ENCODE results near the gene PTTG1IP2.

DNA sequence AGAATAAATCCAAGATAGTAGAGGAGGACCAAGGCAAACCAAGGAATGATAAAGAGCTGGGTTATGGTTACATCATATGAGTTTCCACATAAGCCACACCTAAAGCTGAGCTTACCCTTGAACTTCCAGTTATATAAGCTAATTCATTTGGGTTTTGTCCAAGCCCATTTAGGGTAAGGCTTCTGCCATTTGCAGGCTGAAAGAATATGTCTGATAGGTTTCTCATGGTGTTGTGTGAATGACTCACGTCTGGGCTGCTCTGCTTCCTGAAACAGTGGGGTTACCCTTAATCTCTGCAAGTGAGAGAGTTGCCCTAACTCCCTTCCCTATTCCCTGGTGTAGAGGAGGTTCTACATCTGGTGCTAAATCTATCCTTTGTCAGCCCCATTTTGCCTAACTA is 60.8 kb downstream of the PTTG1IP2 start:
- TF ChIP-seq ZNF239 (tag by site-specific recombination; IDR thresholded peaks at IDR 0.05) (no peak), ZNF792 (tag by site-specific recombination; IDR thresholded peaks at IDR 0.05) (no peak), PRDM1 (tag by site-specific recombination; IDR thresholded peaks at IDR 0.05) (no peak), REST (tag by site-specific recombination; IDR thresholded peaks at IDR 0.05) (no peak), ZNF341 (tag by site-specific recombination; IDR thresholded peaks at IDR 0.05; ENCODE audit: low read depth) (no peak), ZNF324 (tag by site-specific recombination; IDR thresholded peaks at IDR 0.05) (no peak), ZNF114 (tag by site-specific recombination; IDR thresholded peaks at IDR 0.05) (no peak), ZBTB7A (tag by site-specific recombination; IDR thresholded peaks at IDR 0.05; ENCODE audit: low read depth) (no peak), ZIC2 (tag by site-specific recombination; IDR thresholded peaks at IDR 0.05) (no peak), ZNF433 (tag by site-specific recombination; IDR thresholded peaks at IDR 0.05; ENCODE audit: low read depth) (no peak), ZNF580 (tag by site-specific recombination; IDR thresholded peaks at IDR 0.05) (no peak)
- TF ChIP-seq, protein P1, sequence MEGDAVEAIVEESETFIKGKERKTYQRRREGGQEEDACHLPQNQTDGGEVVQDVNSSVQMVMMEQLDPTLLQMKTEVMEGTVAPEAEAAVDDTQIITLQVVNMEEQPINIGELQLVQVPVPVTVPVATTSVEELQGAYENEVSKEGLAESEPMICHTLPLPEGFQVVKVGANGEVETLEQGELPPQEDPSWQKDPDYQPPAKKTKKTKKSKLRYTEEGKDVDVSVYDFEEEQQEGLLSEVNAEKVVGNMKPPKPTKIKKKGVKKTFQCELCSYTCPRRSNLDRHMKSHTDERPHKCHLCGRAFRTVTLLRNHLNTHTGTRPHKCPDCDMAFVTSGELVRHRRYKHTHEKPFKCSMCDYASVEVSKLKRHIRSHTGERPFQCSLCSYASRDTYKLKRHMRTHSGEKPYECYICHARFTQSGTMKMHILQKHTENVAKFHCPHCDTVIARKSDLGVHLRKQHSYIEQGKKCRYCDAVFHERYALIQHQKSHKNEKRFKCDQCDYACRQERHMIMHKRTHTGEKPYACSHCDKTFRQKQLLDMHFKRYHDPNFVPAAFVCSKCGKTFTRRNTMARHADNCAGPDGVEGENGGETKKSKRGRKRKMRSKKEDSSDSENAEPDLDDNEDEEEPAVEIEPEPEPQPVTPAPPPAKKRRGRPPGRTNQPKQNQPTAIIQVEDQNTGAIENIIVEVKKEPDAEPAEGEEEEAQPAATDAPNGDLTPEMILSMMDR (tag by site-specific recombination; IDR thresholded peaks at IDR 0.05), result no peak
- TF ChIP-seq, protein P2, sequence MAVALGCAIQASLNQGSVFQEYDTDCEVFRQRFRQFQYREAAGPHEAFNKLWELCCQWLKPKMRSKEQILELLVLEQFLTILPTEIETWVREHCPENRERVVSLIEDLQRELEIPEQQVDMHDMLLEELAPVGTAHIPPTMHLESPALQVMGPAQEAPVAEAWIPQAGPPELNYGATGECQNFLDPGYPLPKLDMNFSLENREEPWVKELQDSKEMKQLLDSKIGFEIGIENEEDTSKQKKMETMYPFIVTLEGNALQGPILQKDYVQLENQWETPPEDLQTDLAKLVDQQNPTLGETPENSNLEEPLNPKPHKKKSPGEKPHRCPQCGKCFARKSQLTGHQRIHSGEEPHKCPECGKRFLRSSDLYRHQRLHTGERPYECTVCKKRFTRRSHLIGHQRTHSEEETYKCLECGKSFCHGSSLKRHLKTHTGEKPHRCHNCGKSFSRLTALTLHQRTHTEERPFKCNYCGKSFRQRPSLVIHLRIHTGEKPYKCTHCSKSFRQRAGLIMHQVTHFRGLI (tag by site-specific recombination; IDR thresholded peaks at IDR 0.05), result no peak

Measured in HEK293 (cell line).